K562 (cell line): ENCODE data around the gene ELF1. TPM values are rescaled to one million over a fixed set of nuclear protein-coding genes. Genes with fewer than 3 reads are reported as not detected.

Source experiments
- ATAC-seq: fragments of 200-7000 bp; cut with Tn5 transposase; 3 replicates; pipeline ENCODE4 v1.9.1; 2020; ENCODE audit warnings: moderate library complexity
- BruUV-seq: library from RNA; stranded (reverse); fragments of 400-500 nt; replicated peaks from 2 replicates; lab custom pipeline; 2021; lab: Mats Ljungman, UMichigan
- CTCF ChIA-PET: fragments of 300-600 bp; formaldehyde crosslinking; extraction: SDS; loops from one replicate; lab custom pipeline; 2021; ENCODE audit warnings: low intra/inter-chr PET ratio; lab: Yijun Ruan, JAX
- POLR2A ChIA-PET: fragments of 300-600, 350-650 bp; sonication (Branson Sonifier 250); formaldehyde crosslinking; extraction: SDS; loops from one replicate; lab custom pipeline; 2021; ENCODE audit warnings: antibody characterized with exemption, inconsistent platforms; lab: Yijun Ruan, JAX
- DNase-seq, 4 experiments: peaks; one replicate each; pipeline versions ENCODE4 v3.0.0 to v3.0.0-alpha.2; 2011 to 2018; ENCODE audit warnings: low spot score in 3 of 4, mixed read lengths in 3 of 4; ENCODE audit errors: extremely low read depth in 1 of 4
- FAIRE-seq: peaks from 2 replicates; lab custom pipeline; 2011; peaks lifted over from hg19 to GRCh38; lab: Jason Lieb, UNC
- H2AFZ ChIP-seq: 2 replicates; pipeline ENCODE4 v1.6.0; 2011; ENCODE audit warnings: low read depth, low read length, control low read depth, inconsistent platforms
- H3K27ac ChIP-seq: fragments of 200-600 bp; 3 replicates; pipeline ENCODE4 v1.8.0; 2011; ENCODE audit warnings: low read depth, mild to moderate bottlenecking, control low read depth, inconsistent platforms, low read length, moderate library complexity, mixed read lengths; ENCODE audit errors: extremely low read depth
- H3K27me3 ChIP-seq, 2 experiments: fragments of 300-600 bp in 1 of 2; 2 replicates in 1 of 2; 3 replicates in 1 of 2; pipeline versions ENCODE4 v1.6.0 to v1.8.0; 2011; ENCODE audit warnings: inconsistent platforms in 2 of 2, low read length in 2 of 2, mild to moderate bottlenecking in 1 of 2, mixed read lengths in 1 of 2, moderate library complexity in 1 of 2; ENCODE audit not compliant: control insufficient read depth in 2 of 2, insufficient read depth in 2 of 2
- H3K36me3 ChIP-seq: fragments of 300-600 bp; 3 replicates; pipeline ENCODE4 v1.8.0; 2011; ENCODE audit warnings: mild to moderate bottlenecking, low read length, inconsistent platforms; ENCODE audit not compliant: control insufficient read depth, insufficient read depth
- H3K4me1 ChIP-seq, 2 experiments: fragments of 200-600 bp in 1 of 2; replicated peaks in 1 of 2; 2 replicates in 1 of 2; 3 replicates in 1 of 2; pipeline versions ENCODE4 v1.5.1 to v1.8.0; 2011; ENCODE audit warnings: inconsistent platforms in 2 of 2, low read length in 2 of 2, mild to moderate bottlenecking in 1 of 2, mixed read lengths in 1 of 2, moderate library complexity in 1 of 2; ENCODE audit not compliant: control insufficient read depth in 2 of 2, insufficient read depth in 2 of 2
- H3K4me2 ChIP-seq: 2 replicates; pipeline ENCODE4 v1.6.1; 2011; ENCODE audit warnings: low read length, control low read depth, inconsistent platforms, mixed read lengths; ENCODE audit not compliant: insufficient read depth
- H3K4me3 ChIP-seq: fragments of 200-600 bp; sonication (generic), shearing (Covaris generic); 2 replicates; pipeline ENCODE4 v1.5.1; 2016; ENCODE audit warnings: control low read depth, inconsistent platforms
- H3K79me2 ChIP-seq: fragments of 200-600 bp; 3 replicates; pipeline ENCODE4 v1.8.0; 2011; ENCODE audit warnings: low read length, inconsistent platforms; ENCODE audit not compliant: control insufficient read depth, insufficient read depth
- H3K9ac ChIP-seq, 2 experiments: 2 replicates each; pipeline versions ENCODE4 v1.6.0 to v1.6.1; 2011; ENCODE audit warnings: low read depth in 2 of 2, low read length in 2 of 2, control low read depth in 1 of 2, inconsistent platforms in 1 of 2, mild to moderate bottlenecking in 1 of 2, mixed read lengths in 1 of 2; ENCODE audit not compliant: insufficient read depth in 1 of 2
- H3K9me1 ChIP-seq: one replicate; pipeline ENCODE4 v1.6.0; 2011; ENCODE audit warnings: inconsistent platforms, mild to moderate bottlenecking, low read length, moderate library complexity; ENCODE audit not compliant: control insufficient read depth, insufficient read depth
- H3K9me3 ChIP-seq: replicated peaks from 2 replicates; pipeline ENCODE4 v1.5.1; 2011; ENCODE audit warnings: low read depth, low read length, inconsistent platforms; ENCODE audit not compliant: control insufficient read depth, insufficient read depth
- H4K20me1 ChIP-seq: replicated peaks from 2 replicates; pipeline ENCODE4 v1.6.1; 2011; ENCODE audit warnings: low read length, inconsistent platforms, mixed read lengths; ENCODE audit not compliant: control insufficient read depth, insufficient read depth
- ARID1B ChIP-seq: fragments of 450-650 bp; IDR thresholded peaks from 2 replicates; pipeline ENCODE4 v1.6.1; 2016; ENCODE audit warnings: antibody characterized with exemption, mild to moderate bottlenecking, inconsistent platforms
- BRF2 ChIP-seq: IDR thresholded peaks from 3 replicates; pipeline ENCODE4 v1.6.1; 2011; ENCODE audit warnings: borderline replicate concordance, mild to moderate bottlenecking; ENCODE audit not compliant: insufficient read length, insufficient read depth
- HNRNPLL ChIP-seq: fragments of 200-400 bp; formaldehyde crosslinking; IDR thresholded peaks from 2 replicates; pipeline ENCODE4 v1.6.1; 2017; ENCODE audit warnings: low read length, low read depth, mild to moderate bottlenecking; ENCODE audit not compliant: poor library complexity, severe bottlenecking
- MCM7 ChIP-seq, 2 experiments: fragments of 450-650 bp; IDR thresholded peaks; 2 replicates each; pipeline ENCODE4 v1.6.1; 2016 to 2018
- MTA1 ChIP-seq: fragments of 450-650 bp; IDR thresholded peaks from 2 replicates; pipeline ENCODE4 v1.6.1; 2017; ENCODE audit warnings: borderline replicate concordance
- NCOA1 ChIP-seq: fragments of 450-650 bp; IDR thresholded peaks from 2 replicates; pipeline ENCODE4 v1.6.1; 2016; ENCODE audit warnings: low read depth
- NFRKB ChIP-seq: fragments of 450-650 bp; IDR thresholded peaks from 2 replicates; pipeline ENCODE4 v1.6.1; 2016; ENCODE audit warnings: low read depth
- SMAD2 ChIP-seq: fragments of 150-350 bp; IDR thresholded peaks from 2 replicates; pipeline ENCODE4 v1.6.1; 2014; ENCODE audit warnings: low read depth, mild to moderate bottlenecking, low read length
- TAF7 ChIP-seq: fragments of 450-650 bp; IDR thresholded peaks from 2 replicates; pipeline ENCODE4 v1.6.1; 2016; ENCODE audit warnings: missing genetic modification characterization, missing compliant biosample characterization
- ZFX ChIP-seq: sonication (generic); formaldehyde crosslinking; IDR thresholded peaks from 2 replicates; pipeline ENCODE4 v1.8.0; 2022; ENCODE audit warnings: mild to moderate bottlenecking, missing genetic modification reagents, moderate library complexity
- ZNF133 ChIP-seq: fragments of 250-450 bp; sonication (Bioruptor Pico); IDR thresholded peaks from 2 replicates; pipeline ENCODE4 v1.4.0; 2020; ENCODE audit warnings: mild to moderate bottlenecking
- WGBS: fragments of 100-300 bp; shearing (Covaris generic); methylation state at CpG from one replicate; pipeline ENCODE4 v1.1.6; 2016; ENCODE audit warnings: low coverage, mixed read lengths; ENCODE audit not compliant: insufficient coverage; ENCODE audit errors: missing lambda C conversion rate; 5-methylcytosine and 5-hydroxymethylcytosine counted together
- in situ Hi-C: fragments of 300-500 bp; cut with MboI; formaldehyde crosslinking; loops from 4 replicates; pipeline ENCODE4 v1.15.0; 2018; ENCODE audit warnings: inconsistent platforms, mixed read lengths
- intact Hi-C: fragments of 100-400 bp; cut with micrococcal nuclease; formaldehyde crosslinking; loops from 2 replicates; pipeline ENCODE4 v1.14.2; 2022
- polyA plus RNA-seq, 8 experiments: library from polyadenylated mRNA; depleted of rRNA in 4 of 8; stranded (reverse) in 5 of 8; unstranded in 3 of 8; fragments of >200 nt; fragmentation: Nextera tagmentation in 2 of 8; fragmentation: Illumina TruSeq in 1 of 8; extraction: Ambion mirVana in 2 of 8; extraction: Trizol in 1 of 8; gene quantifications; 2 replicates each; pipeline versions ENCODE4 v1.2.1 to v1.2.3, GENCODE V29; 2011 to 2014; ENCODE audit warnings: inconsistent platforms in 1 of 8, missing spikeins in 1 of 8
- total RNA-seq, 7 experiments: library from RNA; depleted of rRNA in 6 of 7; stranded (reverse); fragments of >200 nt in 6 of 7; fragmentation: Illumina TruSeq in 2 of 7; extraction: Trizol in 2 of 7; gene quantifications; 2 replicates each; pipeline versions ENCODE4 v1.2.1 to v1.2.3, GENCODE V29; 2011 to 2021; ENCODE audit warnings: low replicate concordance in 1 of 7
- TF ChIP-seq, protein P1 (sequence below): fragments of 250-450 bp; sonication (Bioruptor Pico); IDR thresholded peaks from 2 replicates; pipeline ENCODE4 v1.6.1; 2021; ENCODE audit warnings: mild to moderate bottlenecking
- TF ChIP-seq, protein P2 (sequence below): fragments of 200-400 bp; formaldehyde crosslinking; IDR thresholded peaks from 2 replicates; pipeline ENCODE4 v1.6.1; 2017; ENCODE audit warnings: mild to moderate bottlenecking, low read depth, low read length, moderate library complexity
- TF ChIP-seq, protein P3 (sequence below): sonication (generic); formaldehyde crosslinking; IDR thresholded peaks from 2 replicates; pipeline ENCODE4 v1.8.1; 2022; ENCODE audit warnings: missing genetic modification reagents
- TF ChIP-seq, protein P4 (sequence below): fragments of 250-450 bp; sonication (Bioruptor Pico); IDR thresholded peaks from 2 replicates; pipeline ENCODE4 v1.4.0; 2020; ENCODE audit warnings: mild to moderate bottlenecking, moderate library complexity

The ELF1 gene
- total and polyA plus RNA-seq, 9 of the 15 experiments (the other 6 are each of a cell fraction or from before 2014, with no cell fraction given) = 24.7 to 54.4 (median 33.4) TPM

- no peak for DNase-seq
- Histone ChIP-seq H3K27ac (no peak overlapping the region), H3K9ac (no peak overlapping the region), H3K4me1 (peaks cover 2 to 11% of the 10 kb centered on the region in 2 experiments; a peak in 3 of 5 replicates), H2AFZ (no peak overlapping the region), H3K27me3 (no peaks in the 10 kb centered on the region), H3K36me3 (peaks cover 3% of the 10 kb centered on the region; the same call in 2 of the 3 replicates), H4K20me1 (no peaks in the 10 kb centered on the region), H3K9me3 (no peaks in the 10 kb centered on the region; the same call in 1 of the 2 replicates), H3K4me3 (no peak overlapping the region), H3K9me1 (no peaks in the 10 kb centered on the region), H3K79me2 (peaks cover 61% of the 10 kb centered on the region), H3K4me2 (no peak overlapping the region)
- ChIA-PET POLR2A (interaction anchor here (1.4 kb wide), 1 partner anchor 10 kb away, joined by 3 read pairs; no protein-coding TSS in a partner anchor), CTCF (no interaction called here)
- in situ Hi-C loops (loop anchor here (25.0 kb wide), 1 partner anchor 262 kb away; the partner anchor contains the start of gene SLC25A15), intact Hi-C loops (no loop called here)
- FAIRE-seq = no peak
- ATAC-seq = no peak
- BruUV-seq = no TSS peak
- 88% methylated on average over 4 of the region's 4 CpGs for WGBS
- TF ChIP-seq ZNF133 (no peak), NFRKB (no peak), MTA1 (no peak), HNRNPLL (no peak), MCM7 (IDR thresholded peaks at IDR 0.05) (no peak), TAF7 (tag) (no peak), SMAD2 (no peak), NCOA1 (no peak), ARID1B (no peak), ZFX (CRISPR knock-in tag) (no peak), BRF2 (no peak)
- TF ChIP-seq, protein P1, sequence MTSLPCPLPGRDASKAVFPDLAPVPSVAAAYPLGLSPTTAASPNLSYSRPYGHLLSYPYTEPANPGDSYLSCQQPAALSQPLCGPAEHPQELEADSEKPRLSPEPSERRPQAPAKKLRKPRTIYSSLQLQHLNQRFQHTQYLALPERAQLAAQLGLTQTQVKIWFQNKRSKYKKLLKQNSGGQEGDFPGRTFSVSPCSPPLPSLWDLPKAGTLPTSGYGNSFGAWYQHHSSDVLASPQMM (CRISPR knock-in tag) = no peak
- TF ChIP-seq, protein P2, sequence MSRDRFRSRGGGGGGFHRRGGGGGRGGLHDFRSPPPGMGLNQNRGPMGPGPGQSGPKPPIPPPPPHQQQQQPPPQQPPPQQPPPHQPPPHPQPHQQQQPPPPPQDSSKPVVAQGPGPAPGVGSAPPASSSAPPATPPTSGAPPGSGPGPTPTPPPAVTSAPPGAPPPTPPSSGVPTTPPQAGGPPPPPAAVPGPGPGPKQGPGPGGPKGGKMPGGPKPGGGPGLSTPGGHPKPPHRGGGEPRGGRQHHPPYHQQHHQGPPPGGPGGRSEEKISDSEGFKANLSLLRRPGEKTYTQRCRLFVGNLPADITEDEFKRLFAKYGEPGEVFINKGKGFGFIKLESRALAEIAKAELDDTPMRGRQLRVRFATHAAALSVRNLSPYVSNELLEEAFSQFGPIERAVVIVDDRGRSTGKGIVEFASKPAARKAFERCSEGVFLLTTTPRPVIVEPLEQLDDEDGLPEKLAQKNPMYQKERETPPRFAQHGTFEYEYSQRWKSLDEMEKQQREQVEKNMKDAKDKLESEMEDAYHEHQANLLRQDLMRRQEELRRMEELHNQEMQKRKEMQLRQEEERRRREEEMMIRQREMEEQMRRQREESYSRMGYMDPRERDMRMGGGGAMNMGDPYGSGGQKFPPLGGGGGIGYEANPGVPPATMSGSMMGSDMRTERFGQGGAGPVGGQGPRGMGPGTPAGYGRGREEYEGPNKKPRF = no peak
- TF ChIP-seq, protein P3, sequence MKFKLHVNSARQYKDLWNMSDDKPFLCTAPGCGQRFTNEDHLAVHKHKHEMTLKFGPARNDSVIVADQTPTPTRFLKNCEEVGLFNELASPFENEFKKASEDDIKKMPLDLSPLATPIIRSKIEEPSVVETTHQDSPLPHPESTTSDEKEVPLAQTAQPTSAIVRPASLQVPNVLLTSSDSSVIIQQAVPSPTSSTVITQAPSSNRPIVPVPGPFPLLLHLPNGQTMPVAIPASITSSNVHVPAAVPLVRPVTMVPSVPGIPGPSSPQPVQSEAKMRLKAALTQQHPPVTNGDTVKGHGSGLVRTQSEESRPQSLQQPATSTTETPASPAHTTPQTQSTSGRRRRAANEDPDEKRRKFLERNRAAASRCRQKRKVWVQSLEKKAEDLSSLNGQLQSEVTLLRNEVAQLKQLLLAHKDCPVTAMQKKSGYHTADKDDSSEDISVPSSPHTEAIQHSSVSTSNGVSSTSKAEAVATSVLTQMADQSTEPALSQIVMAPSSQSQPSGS = no peak
- TF ChIP-seq, protein P4, sequence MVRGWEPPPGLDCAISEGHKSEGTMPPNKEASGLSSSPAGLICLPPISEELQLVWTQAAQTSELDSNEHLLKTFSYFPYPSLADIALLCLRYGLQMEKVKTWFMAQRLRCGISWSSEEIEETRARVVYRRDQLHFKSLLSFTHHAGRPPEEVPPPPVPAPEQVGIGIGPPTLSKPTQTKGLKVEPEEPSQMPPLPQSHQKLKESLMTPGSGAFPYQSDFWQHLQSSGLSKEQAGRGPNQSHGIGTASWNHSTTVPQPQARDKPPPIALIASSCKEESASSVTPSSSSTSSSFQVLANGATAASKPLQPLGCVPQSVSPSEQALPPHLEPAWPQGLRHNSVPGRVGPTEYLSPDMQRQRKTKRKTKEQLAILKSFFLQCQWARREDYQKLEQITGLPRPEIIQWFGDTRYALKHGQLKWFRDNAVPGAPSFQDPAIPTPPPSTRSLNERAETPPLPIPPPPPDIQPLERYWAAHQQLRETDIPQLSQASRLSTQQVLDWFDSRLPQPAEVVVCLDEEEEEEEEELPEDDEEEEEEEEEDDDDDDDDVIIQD = no peak
Observed at GRCh38 chr13:41049480-41050440, 30.6 kb upstream of the ELF1 start.
